ENCODE measurements around the gene TMEM91.
"Not testable (repeated sequence)": the region's sequence is repeated elsewhere in the genome, so short reads cannot be mapped to it uniquely, and the experiment has no call there.

Gene TMEM91

GRCh38 chr19:41376241-41376997, at the start of gene TMEM91:
TSS of gene TMEM91 (plus strand) at chr19:41376533. CDS start at chr19:41378310, 1,777 bp downstream.
- DNase-seq (ENCODE audit: low read depth in 2 of 2): no peak

- no peak for DNase-seq (ENCODE audit: low read depth in 2 of 2)
Observed at GRCh38 chr19:41327076-41327575, 49.2 kb upstream of the TMEM91 start.

- peak; percentile 61 to 73 for DNase-seq (ENCODE audit: low read depth in 2 of 2)
Observed at GRCh38 chr19:41327576-41328156, 48.7 kb upstream of the TMEM91 start.

- no peak for DNase-seq (ENCODE audit: low read depth in 2 of 2)
Observed at GRCh38 chr19:41328157-41328841, 48.0 kb upstream of the TMEM91 start.

- no peak for DNase-seq (ENCODE audit: low read depth in 2 of 2)
Observed at GRCh38 chr19:41328842-41329225, 47.5 kb upstream of the TMEM91 start.

GRCh38 chr19:41330481-41330880, 45.9 kb upstream of the TMEM91 start:
- no peak for DNase-seq (ENCODE audit: low read depth in 2 of 2)

- DNase-seq (ENCODE audit: low read depth in 2 of 2): no peak
Observed at GRCh38 chr19:41330946-41331678, 45.2 kb upstream of the TMEM91 start.

- no peak for DNase-seq (ENCODE audit: low read depth in 2 of 2)
Observed at GRCh38 chr19:41332000-41332399, 44.3 kb upstream of the TMEM91 start.

GRCh38 chr19:41332468-41332867, 43.9 kb upstream of the TMEM91 start:
- DNase-seq (ENCODE audit: low read depth in 2 of 2): no peak

- no peak for DNase-seq (ENCODE audit: low read depth in 2 of 2)
Observed at GRCh38 chr19:41334793-41335192, 41.5 kb upstream of the TMEM91 start.

- no peak for DNase-seq (ENCODE audit: low read depth in 2 of 2)
Observed at GRCh38 chr19:41335467-41335866, 40.9 kb upstream of the TMEM91 start.

GRCh38 chr19:41339936-41340335, 36.4 kb upstream of the TMEM91 start:
- no peak for DNase-seq (ENCODE audit: low read depth in 2 of 2)

GRCh38 chr19:41341669-41342490, 34.5 kb upstream of the TMEM91 start:
- DNase-seq (ENCODE audit: low read depth in 2 of 2): no peak

- no peak for DNase-seq (ENCODE audit: low read depth in 2 of 2)
Observed at GRCh38 chr19:41344162-41344561, 32.2 kb upstream of the TMEM91 start.

GRCh38 chr19:41346916-41347315, 29.4 kb upstream of the TMEM91 start:
- not testable (repeated sequence) for DNase-seq (ENCODE audit: low read depth in 2 of 2)

- DNase-seq (ENCODE audit: low read depth in 2 of 2): no peak
Observed at GRCh38 chr19:41350735-41351338, 25.5 kb upstream of the TMEM91 start.

- DNase-seq (ENCODE audit: low read depth in 2 of 2): peak; percentile 66 to 74
Observed at GRCh38 chr19:41351339-41352245, 24.7 kb upstream of the TMEM91 start.

GRCh38 chr19:41352279-41352608, 24.1 kb upstream of the TMEM91 start:
- DNase-seq (ENCODE audit: low read depth in 2 of 2): no peak

GRCh38 chr19:41352609-41353465, 23.5 kb upstream of the TMEM91 start:
- peak; percentile 61 to 65 for DNase-seq (ENCODE audit: low read depth in 2 of 2)

Data from stimulated activated CD8-positive, alpha-beta memory T cell treated with anti-CD3 and anti-CD28 coated beads, Interleukin-7, amount 100 ng/mL, for 1 hour (primary cell).